H1 (cell line): ENCODE measurements around the gene HSD17B8. TPM values are rescaled to one million over a fixed set of nuclear protein-coding genes. Genes with fewer than 3 reads are reported as not detected.

Experiments
- CTCF ChIA-PET: fragments of 300-600 bp; sonication (Branson Sonifier 250); formaldehyde crosslinking; loops from one replicate; lab custom pipeline; 2021; ENCODE audit not compliant: partially characterized antibody; lab: Charles Lee
- POLR2A ChIA-PET: fragments of 300-600 bp; sonication (Branson Sonifier 250); formaldehyde crosslinking; loops from one replicate; lab custom pipeline; 2021; ENCODE audit warnings: inconsistent platforms; ENCODE audit not compliant: partially characterized antibody; lab: Charles Lee
- DNase-seq, 2 experiments: peaks; one replicate each; pipeline versions ENCODE4 v3.0.0 to v3.0.0-alpha.2; 2010 to 2022; ENCODE audit warnings: low spot score in 2 of 2, low read depth in 1 of 2, mixed read lengths in 1 of 2
- FAIRE-seq: peaks from 2 replicates; lab custom pipeline; 2011; peaks lifted over from hg19 to GRCh38; lab: Jason Lieb, UNC
- H2AFZ ChIP-seq: 2 replicates; pipeline ENCODE4 v1.8.1; 2012; ENCODE audit warnings: low read length, inconsistent platforms
- H2AK5ac ChIP-seq: 2 replicates; pipeline ENCODE4 v1.6.1; 2013; ENCODE audit warnings: low read depth, low read length
- H2BK120ac ChIP-seq: replicated peaks from 2 replicates; pipeline ENCODE3; 2013; ENCODE audit warnings: low read depth, low read length, inconsistent platforms
- H2BK12ac ChIP-seq: 2 replicates; pipeline ENCODE4 v1.6.1; 2013; ENCODE audit warnings: low read depth, low read length
- H2BK15ac ChIP-seq: 2 replicates; pipeline ENCODE4 v1.6.1; 2013; ENCODE audit warnings: low read length
- H2BK20ac ChIP-seq: 2 replicates; pipeline ENCODE4 v1.6.1; 2013; ENCODE audit warnings: low read length
- H2BK5ac ChIP-seq: 2 replicates; pipeline ENCODE4 v1.6.1; 2013; ENCODE audit warnings: low read depth, low read length
- H3K14ac ChIP-seq: 2 replicates; pipeline ENCODE4 v1.6.1; 2013; ENCODE audit warnings: inconsistent platforms; ENCODE audit not compliant: insufficient read length
- H3K18ac ChIP-seq: 2 replicates; pipeline ENCODE4 v1.6.1; 2013; ENCODE audit warnings: low read length; ENCODE audit errors: extremely low read depth
- H3K23ac ChIP-seq: 2 replicates; pipeline ENCODE4 v1.6.1; 2013; ENCODE audit warnings: inconsistent platforms; ENCODE audit not compliant: insufficient read length
- H3K23me2 ChIP-seq: 2 replicates; pipeline ENCODE4 v1.6.1; 2013; ENCODE audit warnings: low read depth, low read length
- H3K27ac ChIP-seq: 2 replicates; pipeline ENCODE4 v1.6.1; 2011; ENCODE audit warnings: low read depth, low read length, inconsistent platforms
- H3K27me3 ChIP-seq, 4 experiments: replicated peaks in 1 of 4; 1 replicate in 1 of 4; 2 replicates in 3 of 4; pipeline versions ENCODE4 v1.6.1 to v1.8.1; 2011 to 2013; ENCODE audit warnings: low read length in 3 of 4, mild to moderate bottlenecking in 3 of 4, inconsistent platforms in 2 of 4, mixed read lengths in 2 of 4, moderate library complexity in 1 of 4; ENCODE audit not compliant: control insufficient read depth in 3 of 4, insufficient read depth in 3 of 4; ENCODE audit errors: extremely low read depth in 1 of 4
- H3K36me3 ChIP-seq, 4 experiments: 2 replicates each; pipeline versions ENCODE4 v1.6.1 to v1.8.1; 2011 to 2013; ENCODE audit warnings: mild to moderate bottlenecking in 4 of 4, low read length in 3 of 4, moderate library complexity in 2 of 4, control low read depth in 1 of 4, inconsistent platforms in 1 of 4; ENCODE audit not compliant: insufficient read depth in 4 of 4, control insufficient read depth in 2 of 4
- H3K4ac ChIP-seq: replicated peaks from 2 replicates; pipeline ENCODE3; 2013; ENCODE audit warnings: low read length, low read depth, mixed read lengths, inconsistent platforms; ENCODE audit not compliant: insufficient read length
- H3K4me1 ChIP-seq, 4 experiments: replicated peaks in 1 of 4; 1 replicate in 1 of 4; 2 replicates in 3 of 4; pipeline versions ENCODE4 v1.6.1 to v1.8.1; 2011 to 2013; ENCODE audit warnings: low read length in 3 of 4, inconsistent platforms in 2 of 4, mixed read lengths in 1 of 4; ENCODE audit not compliant: insufficient read depth in 4 of 4, control insufficient read depth in 3 of 4
- H3K4me2 ChIP-seq, 2 experiments: 2 replicates each; pipeline versions ENCODE4 v1.6.1 to v1.8.1; 2011 to 2013; ENCODE audit warnings: low read depth in 2 of 2, low read length in 2 of 2, control low read depth in 1 of 2, inconsistent platforms in 1 of 2, mild to moderate bottlenecking in 1 of 2; ENCODE audit not compliant: insufficient read depth in 1 of 2
- H3K4me3 ChIP-seq, 4 experiments: fragments of 200-600, 300-600 bp in 1 of 4; sonication (generic), shearing (Covaris generic), sonication (Bioruptor Twin) in 1 of 4; 2 replicates each; pipeline versions ENCODE4 v1.5.1 to v1.8.1; 2011 to 2016; ENCODE audit warnings: low read length in 4 of 4, low read depth in 3 of 4, control low read depth in 2 of 4, inconsistent platforms in 2 of 4, mild to moderate bottlenecking in 2 of 4, mixed read lengths in 1 of 4, moderate library complexity in 1 of 4; ENCODE audit not compliant: insufficient read depth in 2 of 4; ENCODE audit errors: extremely low read depth in 1 of 4
- H3K56ac ChIP-seq: replicated peaks from 2 replicates; pipeline ENCODE3; 2013; ENCODE audit warnings: low read depth, mild to moderate bottlenecking, mixed read lengths, low read length, inconsistent platforms; ENCODE audit not compliant: insufficient read length
- H3K79me1 ChIP-seq: 2 replicates; pipeline ENCODE4 v1.6.1; 2013; ENCODE audit warnings: low read depth, low read length, control low read depth
- H3K79me2 ChIP-seq, 2 experiments: 2 replicates each; pipeline versions ENCODE4 v1.6.1 to v1.8.1; 2012 to 2013; ENCODE audit warnings: low read length in 2 of 2, mild to moderate bottlenecking in 2 of 2, inconsistent platforms in 1 of 2; ENCODE audit not compliant: insufficient read depth in 2 of 2, control insufficient read depth in 1 of 2
- H3K9ac ChIP-seq, 4 experiments: replicated peaks in 1 of 4; 1 replicate in 1 of 4; 2 replicates in 3 of 4; pipeline versions ENCODE4 v1.6.1 to v1.8.1; 2011 to 2013; ENCODE audit warnings: low read depth in 3 of 4, low read length in 3 of 4, control low read depth in 2 of 4, mild to moderate bottlenecking in 2 of 4, moderate library complexity in 2 of 4, inconsistent platforms in 1 of 4; ENCODE audit errors: extremely low read depth in 1 of 4
- H3K9me3 ChIP-seq, 2 experiments: 2 replicates each; pipeline versions ENCODE4 v1.6.1 to v1.8.1; 2012 to 2013; ENCODE audit warnings: mild to moderate bottlenecking in 2 of 2, moderate library complexity in 2 of 2, control low read depth in 1 of 2, inconsistent platforms in 1 of 2, low read depth in 1 of 2, low read length in 1 of 2, mixed read lengths in 1 of 2; ENCODE audit not compliant: insufficient read depth in 2 of 2
- H4K20me1 ChIP-seq, 2 experiments: replicated peaks in 1 of 2; 2 replicates each; pipeline versions ENCODE3 to v1.8.1; 2011 to 2013; ENCODE audit warnings: inconsistent platforms in 2 of 2, low read length in 2 of 2, mild to moderate bottlenecking in 1 of 2; ENCODE audit not compliant: insufficient read depth in 2 of 2, control insufficient read depth in 1 of 2
- H4K5ac ChIP-seq: 2 replicates; pipeline ENCODE4 v1.6.1; 2013; ENCODE audit warnings: low read length, low read depth, mixed read lengths, inconsistent platforms; ENCODE audit not compliant: insufficient read length
- H4K8ac ChIP-seq: 2 replicates; pipeline ENCODE4 v1.8.0; 2013; ENCODE audit warnings: mild to moderate bottlenecking, moderate library complexity, low read length, inconsistent platforms; ENCODE audit not compliant: insufficient read depth; ENCODE audit errors: extremely low read depth
- H4K91ac ChIP-seq: replicated peaks from 2 replicates; pipeline ENCODE3; 2013; ENCODE audit warnings: low read length, mixed read lengths, inconsistent platforms; ENCODE audit not compliant: insufficient read length
- BCL11A ChIP-seq, 2 experiments: IDR thresholded peaks; one replicate each; pipeline ENCODE4 v1.6.1; 2011; ENCODE audit warnings: low read depth in 2 of 2, low read length in 2 of 2, mild to moderate bottlenecking in 2 of 2
- BRCA1 ChIP-seq: IDR thresholded peaks from 2 replicates; pipeline ENCODE4 v1.6.1; 2012; ENCODE audit warnings: low read depth, low read length, improper control_type of control experiment
- CEBPB ChIP-seq: IDR thresholded peaks from 2 replicates; pipeline ENCODE4 v1.6.1; 2012; ENCODE audit warnings: low read depth, low read length
- RFX5 ChIP-seq: IDR thresholded peaks from 2 replicates; pipeline ENCODE4 v1.6.1; 2011; ENCODE audit warnings: low read depth, low read length, improper control_type of control experiment, borderline replicate concordance
- RXRA ChIP-seq: IDR thresholded peaks from 2 replicates; pipeline ENCODE4 v1.6.1; 2011; ENCODE audit warnings: low read depth, mild to moderate bottlenecking, low read length, moderate library complexity; ENCODE audit not compliant: insufficient read depth
- SUZ12 ChIP-seq: fragments of 200-600 bp; sonication (generic); IDR thresholded peaks from 2 replicates; pipeline ENCODE4 v1.6.1; 2012; ENCODE audit warnings: mild to moderate bottlenecking, inconsistent platforms, low read length, moderate library complexity, mixed read lengths
- WGBS, 2 experiments: shearing (Covaris generic) in 1 of 2; methylation state at CpG; one replicate each; pipeline versions ENCODE4 v1.1.6 to v1.1.7; 2013 to 2015; ENCODE audit warnings: low lambda C conversion rate in 2 of 2, mixed read lengths in 2 of 2, inconsistent platforms in 1 of 2, low coverage in 1 of 2, missing lambda C conversion rate in 1 of 2; ENCODE audit not compliant: insufficient replicate concordance in 2 of 2, insufficient coverage in 1 of 2, insufficient read length in 1 of 2; ENCODE audit errors: extremely low coverage in 1 of 2, missing lambda C conversion rate in 1 of 2; 5-methylcytosine and 5-hydroxymethylcytosine counted together
- polyA plus RNA-seq, 7 experiments: library from polyadenylated mRNA; depleted of rRNA in 3 of 7; stranded (reverse) in 5 of 7; unstranded in 2 of 7; fragments of >200 nt in 5 of 7; fragments of 200-250 nt in 2 of 7; gene quantifications; 1 replicate in 5 of 7; 2 replicates in 1 of 7; 4 replicates in 1 of 7; pipeline versions ENCODE4 v1.2.1 to v1.2.3, GENCODE V29; 2011 to 2013; ENCODE audit warnings: missing spikeins in 2 of 7, mixed read lengths in 2 of 7
- total RNA-seq: library from RNA; stranded (reverse); fragmentation: NEBNext Ultra II Directional; extraction: Animal tissue kit (Norgen Biotek cat#: 25700); gene quantifications from 2 replicates; pipeline ENCODE4 v1.2.1, GENCODE V29; 2021

Gene HSD17B8
- total and polyA plus RNA-seq, 2 of the 8 experiments (the other 6 are each of a cell fraction or from before 2014, with no cell fraction given) = 3.3 to 17.1 TPM

GRCh38 chr6:33216117-33216649 is 11.7 kb downstream of the HSD17B8 start:
- FAIRE-seq = no peak
- Histone ChIP-seq H2BK12ac (no peak overlapping the region), H4K91ac (no peak overlapping the region), H3K36me3 (peaks cover 0 to 2% (median 0%) of the 10 kb centered on the region in 4 experiments; a peak in 1 of 8 replicates), H3K4me2 (no peak overlapping the region), H4K8ac (no peak overlapping the region), H3K9ac (no peak overlapping the region), H3K27me3 (peaks cover 39 to 86% (median 77%) of the 10 kb centered on the region in 4 experiments), H3K4me3 (no peak overlapping the region), H3K79me1 (no peaks in the 10 kb centered on the region), H2AK5ac (no peak overlapping the region), H3K23ac (no peak overlapping the region), H2BK20ac (no peak overlapping the region), H3K79me2 (no peaks in the 10 kb centered on the region), H3K4me1 (peaks cover 0 to 11% (median 3%) of the 10 kb centered on the region in 4 experiments; a peak in 6 of 7 replicates), H3K4ac (no peak overlapping the region), H3K9me3 (no peaks in the 10 kb centered on the region), H2BK120ac (no peak overlapping the region), H4K20me1 (peaks cover 2 to 6% of the 10 kb centered on the region in 2 experiments), H3K23me2 (peaks cover 11% of the 10 kb centered on the region; the same call in 1 of the 2 replicates)
- CTCF ChIA-PET = interaction anchor here (0.6 to 2.3 kb wide), 5 partner anchors 11 to 30 kb away, joined by 3 to 6 read pairs (median 3); partner anchors contain the start of gene HSD17B8
- WGBS, 2 experiments = 94% methylated on average over 4 of the region's 4 CpGs; no CpG with 5 or more reads in 1 of the 2 experiments
- POLR2A ChIA-PET = interaction anchor here (1.1 kb wide), 1 partner anchor 32 kb away, joined by 3 read pairs; no protein-coding TSS in a partner anchor
- no peak for TF ChIP-seq BCL11A (IDR thresholded peaks at IDR 0.05; ENCODE audit: low read depth in 2 of 2, low read length in 2 of 2)
- no peak for TF ChIP-seq CEBPB
- no peak for TF ChIP-seq RFX5
- no peak for TF ChIP-seq SUZ12
- TF ChIP-seq BRCA1 = no peak
- no peak for TF ChIP-seq RXRA
- TF ChIP-seq, all 59 proteins: peak for 0
- no peak overlapping the region for H4K5ac ChIP-seq
- H2BK15ac ChIP-seq = no peak overlapping the region
- no peak overlapping the region for H2BK5ac ChIP-seq
- no peak overlapping the region for H3K27ac ChIP-seq
- H3K18ac ChIP-seq = no peak overlapping the region
- DNase-seq = no peak
- no peak overlapping the region for H2AFZ ChIP-seq
- no peak overlapping the region for H3K14ac ChIP-seq
- H3K56ac ChIP-seq = no peak overlapping the region
